Measurements from ENCODE around the gene CRNN.

Gene CRNN

DNA sequence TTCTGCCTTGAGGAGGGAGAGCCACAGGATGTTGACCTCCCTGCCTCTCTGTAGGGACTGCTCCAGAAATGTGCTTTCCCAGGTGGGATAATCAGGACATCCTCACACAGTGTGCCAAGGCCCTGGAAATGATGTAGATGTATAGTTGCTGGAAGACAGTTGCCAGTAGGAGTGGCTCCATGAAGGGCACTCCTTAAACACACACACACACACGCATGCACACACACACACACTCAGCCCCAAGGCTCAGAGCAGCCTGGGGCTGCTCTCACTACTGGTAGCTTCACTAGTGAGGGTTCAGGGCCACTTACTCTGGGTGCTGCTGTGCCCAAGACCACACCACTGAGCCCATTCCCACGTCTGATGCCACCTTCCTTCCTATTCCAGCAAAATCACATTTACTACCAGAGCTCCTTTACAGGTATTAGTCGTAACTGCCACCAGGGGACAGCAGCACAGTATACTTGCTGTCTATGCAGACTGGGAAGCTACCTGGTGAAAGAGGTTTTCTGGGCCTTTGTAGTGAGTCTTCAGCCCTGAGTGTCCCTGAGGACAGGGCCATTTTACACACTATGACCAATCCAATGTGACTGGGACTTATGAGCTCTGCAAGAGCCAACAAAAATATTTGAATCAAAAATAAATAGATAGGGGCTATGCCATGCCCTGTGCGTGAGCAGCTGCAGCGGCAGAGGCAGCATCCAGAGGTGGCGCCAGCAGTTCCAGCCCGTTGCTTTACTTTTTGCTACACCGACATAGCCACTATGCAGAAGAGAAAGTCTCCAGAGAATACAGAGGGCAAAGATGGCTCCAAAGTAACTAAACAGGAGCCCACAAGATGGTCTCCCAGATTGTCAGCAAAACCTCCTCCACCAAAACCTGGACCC is 15.0 kb downstream of the CRNN start:
- TF ChIP-seq, protein P1, sequence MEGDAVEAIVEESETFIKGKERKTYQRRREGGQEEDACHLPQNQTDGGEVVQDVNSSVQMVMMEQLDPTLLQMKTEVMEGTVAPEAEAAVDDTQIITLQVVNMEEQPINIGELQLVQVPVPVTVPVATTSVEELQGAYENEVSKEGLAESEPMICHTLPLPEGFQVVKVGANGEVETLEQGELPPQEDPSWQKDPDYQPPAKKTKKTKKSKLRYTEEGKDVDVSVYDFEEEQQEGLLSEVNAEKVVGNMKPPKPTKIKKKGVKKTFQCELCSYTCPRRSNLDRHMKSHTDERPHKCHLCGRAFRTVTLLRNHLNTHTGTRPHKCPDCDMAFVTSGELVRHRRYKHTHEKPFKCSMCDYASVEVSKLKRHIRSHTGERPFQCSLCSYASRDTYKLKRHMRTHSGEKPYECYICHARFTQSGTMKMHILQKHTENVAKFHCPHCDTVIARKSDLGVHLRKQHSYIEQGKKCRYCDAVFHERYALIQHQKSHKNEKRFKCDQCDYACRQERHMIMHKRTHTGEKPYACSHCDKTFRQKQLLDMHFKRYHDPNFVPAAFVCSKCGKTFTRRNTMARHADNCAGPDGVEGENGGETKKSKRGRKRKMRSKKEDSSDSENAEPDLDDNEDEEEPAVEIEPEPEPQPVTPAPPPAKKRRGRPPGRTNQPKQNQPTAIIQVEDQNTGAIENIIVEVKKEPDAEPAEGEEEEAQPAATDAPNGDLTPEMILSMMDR (IDR thresholded peaks at IDR 0.05; ENCODE audit: low read depth, low read length, missing control alignments), result peak; percentile 58
- no peaks in the 10 kb centered on the region for H3K27me3 ChIP-seq (replicated peaks)
- in situ Hi-C loops (cut with HindIII; ENCODE audit: low pct_ligation_motif_present, low sequenced_read_pairs), result no loop called here
- H3K27ac ChIP-seq, result no peak overlapping the region
- no peak for DNase-seq
- H3K36me3 ChIP-seq (replicated peaks), result no peaks in the 10 kb centered on the region
- no peak overlapping the region for H3K4me3 ChIP-seq (ENCODE audit: low read depth, low read length)

DNA sequence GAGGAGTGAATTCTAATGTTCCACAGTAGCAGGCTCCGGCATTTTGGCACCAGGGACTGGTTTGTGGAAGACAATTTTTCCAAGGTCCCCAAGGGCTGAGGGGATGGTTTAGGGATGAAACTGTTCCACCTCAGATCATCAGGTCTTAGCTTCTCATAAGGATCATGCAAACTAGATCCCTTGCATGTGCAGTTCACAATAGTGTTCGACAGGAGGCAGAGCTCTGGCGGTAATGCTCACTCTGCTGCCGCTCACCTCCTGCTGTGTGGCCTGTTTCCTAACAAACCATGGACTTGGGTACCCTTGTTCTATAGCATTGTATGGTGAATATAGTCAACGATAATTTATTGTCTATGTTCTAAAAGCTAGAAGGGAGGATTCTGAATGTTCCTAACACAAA is 16.6 kb downstream of the CRNN start:
- Histone ChIP-seq H3K4me3 (ENCODE audit: low read depth, low read length) (no peak overlapping the region), H3K27me3 (replicated peaks) (no peaks in the 10 kb centered on the region), H3K36me3 (replicated peaks) (no peaks in the 10 kb centered on the region), H3K27ac (no peak overlapping the region)
- in situ Hi-C loops (cut with HindIII; ENCODE audit: low pct_ligation_motif_present, low sequenced_read_pairs), result no loop called here
- no peak for DNase-seq
- TF ChIP-seq, protein P1 (IDR thresholded peaks at IDR 0.05; ENCODE audit: low read depth, low read length, missing control alignments), result no peak

DNA sequence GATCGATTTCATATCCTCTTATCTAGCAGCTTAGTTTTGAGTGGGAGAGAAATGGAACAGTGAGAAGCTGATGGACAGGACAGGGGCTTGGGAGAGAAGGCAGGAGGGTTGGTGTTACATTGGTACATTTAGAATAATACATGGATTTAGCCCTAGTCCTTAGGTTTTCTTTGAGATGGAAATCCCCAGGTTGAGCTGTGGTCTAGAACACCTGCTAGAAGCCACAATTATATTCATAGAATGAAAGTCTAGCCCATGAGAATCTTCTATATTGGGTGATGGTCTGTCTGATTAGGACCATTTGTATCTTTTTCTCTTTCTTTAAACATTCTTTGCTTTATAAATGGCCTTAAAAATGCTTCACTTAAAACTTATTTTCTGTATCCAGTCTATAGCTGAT is 19.9 kb downstream of the CRNN start:
- in situ Hi-C loops (cut with HindIII; ENCODE audit: low pct_ligation_motif_present, low sequenced_read_pairs), result no loop called here
- TF ChIP-seq, protein P1 (IDR thresholded peaks at IDR 0.05; ENCODE audit: low read depth, low read length, missing control alignments), result no peak
- H3K27me3 ChIP-seq (replicated peaks), result no peaks in the 10 kb centered on the region

DNA sequence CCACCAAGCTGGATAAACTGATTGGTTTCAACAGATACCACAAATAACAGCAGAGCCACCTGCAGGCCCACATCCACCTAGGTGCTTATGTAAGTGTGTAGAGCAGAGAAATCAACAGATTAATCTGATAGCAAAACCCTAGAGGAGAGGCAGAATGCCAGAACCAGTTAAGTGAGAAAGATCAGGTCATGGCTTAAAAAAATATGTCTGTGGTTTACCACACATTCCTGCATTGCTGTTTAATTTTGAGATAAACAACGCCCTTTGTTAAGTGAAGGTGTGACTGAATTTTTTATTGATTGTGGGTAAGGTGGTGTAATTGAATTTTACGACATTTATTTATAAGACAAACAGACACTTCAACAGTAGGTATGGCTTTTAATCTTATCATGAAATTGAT is 21.2 kb downstream of the CRNN start:
- H3K27me3 ChIP-seq (replicated peaks), result no peaks in the 10 kb centered on the region
- H3K4me3 ChIP-seq (ENCODE audit: low read depth, low read length), result no peak overlapping the region
- in situ Hi-C loops (cut with HindIII; ENCODE audit: low pct_ligation_motif_present, low sequenced_read_pairs), result no loop called here
- no peak for DNase-seq
- TF ChIP-seq, protein P1 (IDR thresholded peaks at IDR 0.05; ENCODE audit: low read depth, low read length, missing control alignments), result no peak
- H3K36me3 ChIP-seq (replicated peaks), result no peaks in the 10 kb centered on the region
- H3K27ac ChIP-seq, result no peak overlapping the region

More for the DNA sequence above, 19.9 kb downstream of the CRNN start:
- Histone ChIP-seq H3K36me3 (replicated peaks) (no peaks in the 10 kb centered on the region), H3K4me3 (ENCODE audit: low read depth, low read length) (no peak overlapping the region), H3K27ac (no peak overlapping the region)
- DNase-seq, result no peak

DNA sequence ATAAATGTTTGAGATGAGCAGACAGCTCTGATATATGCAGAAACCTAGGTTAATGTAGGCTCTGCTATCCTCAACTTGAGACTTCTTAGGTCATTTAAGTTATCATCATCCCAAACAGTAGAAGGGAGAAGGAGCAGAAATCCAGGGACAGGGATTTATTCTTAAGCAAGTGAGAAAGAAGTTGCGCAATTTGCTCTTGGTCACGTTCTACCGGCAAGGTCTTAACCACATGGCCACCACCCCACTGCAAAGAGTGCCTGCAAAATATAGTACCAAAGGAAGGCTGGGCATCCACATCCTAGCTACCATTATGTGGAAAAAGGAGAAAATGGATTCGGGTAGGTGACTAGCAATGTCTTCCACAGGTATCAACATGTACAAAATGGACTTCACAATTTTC is 25.2 kb downstream of the CRNN start:
- Histone ChIP-seq H3K36me3 (replicated peaks) (no peaks in the 10 kb centered on the region), H3K4me3 (ENCODE audit: low read depth, low read length) (no peak overlapping the region), H3K27me3 (replicated peaks) (no peaks in the 10 kb centered on the region), H3K27ac (no peak overlapping the region)
- in situ Hi-C loops (cut with HindIII; ENCODE audit: low pct_ligation_motif_present, low sequenced_read_pairs), result no loop called here
- TF ChIP-seq, protein P1 (IDR thresholded peaks at IDR 0.05; ENCODE audit: low read depth, low read length, missing control alignments), result no peak
- DNase-seq, result no peak

Data from brain microvascular endothelial cell (primary cell).